Neural progenitor cell (in vitro differentiated cells): ENCODE measurements around the gene CCDC107.

Experiments
- EZH2 ChIP-seq: fragments of 200-600 bp; sonication (generic); IDR thresholded peaks from 2 replicates; pipeline ENCODE4 v1.6.1; 2017; ENCODE audit warnings: antibody characterized with exemption, mild to moderate bottlenecking, moderate library complexity
- EZH2phosphoT487 ChIP-seq: fragments of 200-600 bp; sonication (generic); IDR thresholded peaks from 2 replicates; pipeline ENCODE4 v1.6.1; 2017; ENCODE audit warnings: antibody characterized with exemption
- TF ChIP-seq, protein P1 (sequence below): fragments of 200-600 bp; sonication (generic); IDR thresholded peaks from 2 replicates; pipeline ENCODE4 v1.5.1; 2017; ENCODE audit warnings: antibody characterized with exemption, mild to moderate bottlenecking

DNA sequence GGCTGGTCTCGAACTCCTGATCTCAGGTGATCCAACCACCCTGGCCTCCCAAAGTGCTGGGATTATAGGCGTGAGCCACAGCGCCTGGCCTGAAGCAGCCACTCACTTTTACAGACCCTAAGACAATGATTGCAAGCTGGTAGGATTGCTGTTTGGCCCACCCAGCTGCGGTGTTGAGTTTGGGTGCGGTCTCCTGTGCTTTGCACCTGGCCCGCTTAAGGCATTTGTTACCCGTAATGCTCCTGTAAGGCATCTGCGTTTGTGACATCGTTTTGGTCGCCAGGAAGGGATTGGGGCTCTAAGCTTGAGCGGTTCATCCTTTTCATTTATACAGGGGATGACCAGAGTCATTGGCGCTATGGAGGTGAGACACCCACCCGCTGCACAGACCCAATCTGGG, 17.1 kb downstream of the CCDC107 start:
- TF ChIP-seq, protein P1, sequence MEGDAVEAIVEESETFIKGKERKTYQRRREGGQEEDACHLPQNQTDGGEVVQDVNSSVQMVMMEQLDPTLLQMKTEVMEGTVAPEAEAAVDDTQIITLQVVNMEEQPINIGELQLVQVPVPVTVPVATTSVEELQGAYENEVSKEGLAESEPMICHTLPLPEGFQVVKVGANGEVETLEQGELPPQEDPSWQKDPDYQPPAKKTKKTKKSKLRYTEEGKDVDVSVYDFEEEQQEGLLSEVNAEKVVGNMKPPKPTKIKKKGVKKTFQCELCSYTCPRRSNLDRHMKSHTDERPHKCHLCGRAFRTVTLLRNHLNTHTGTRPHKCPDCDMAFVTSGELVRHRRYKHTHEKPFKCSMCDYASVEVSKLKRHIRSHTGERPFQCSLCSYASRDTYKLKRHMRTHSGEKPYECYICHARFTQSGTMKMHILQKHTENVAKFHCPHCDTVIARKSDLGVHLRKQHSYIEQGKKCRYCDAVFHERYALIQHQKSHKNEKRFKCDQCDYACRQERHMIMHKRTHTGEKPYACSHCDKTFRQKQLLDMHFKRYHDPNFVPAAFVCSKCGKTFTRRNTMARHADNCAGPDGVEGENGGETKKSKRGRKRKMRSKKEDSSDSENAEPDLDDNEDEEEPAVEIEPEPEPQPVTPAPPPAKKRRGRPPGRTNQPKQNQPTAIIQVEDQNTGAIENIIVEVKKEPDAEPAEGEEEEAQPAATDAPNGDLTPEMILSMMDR = no peak
- TF ChIP-seq EZH2 = no peak
- TF ChIP-seq EZH2phosphoT487 = no peak
